Mesendoderm (in vitro differentiated cells): ENCODE measurements around the gene ICA1.
A peak's percentile ranks its signal among the peaks of the same experiment; 100 is the strongest.
"Not testable (repeated sequence)": the region's sequence is repeated elsewhere in the genome, so short reads cannot be mapped to it uniquely, and the experiment has no call there.

Experiments used
- DNase-seq: peaks from one replicate; pipeline ENCODE4 v3.0.0; 2013
- H2AK5ac ChIP-seq: 2 replicates; pipeline ENCODE4 v1.6.1; 2013; ENCODE audit warnings: low read length, inconsistent platforms
- H2BK120ac ChIP-seq: 2 replicates; pipeline ENCODE4 v1.6.1; 2013; ENCODE audit warnings: low read depth, mild to moderate bottlenecking, low read length, moderate library complexity, mixed read lengths
- H2BK15ac ChIP-seq: replicated peaks from 2 replicates; pipeline ENCODE4 v1.6.1; 2013; ENCODE audit warnings: low read depth, mild to moderate bottlenecking, moderate library complexity
- H2BK5ac ChIP-seq: 2 replicates; pipeline ENCODE4 v1.6.1; 2013; ENCODE audit warnings: low read length, inconsistent platforms
- H3K18ac ChIP-seq: 2 replicates; pipeline ENCODE4 v1.6.1; 2013; ENCODE audit warnings: mild to moderate bottlenecking, low read length, mixed read lengths
- H3K23ac ChIP-seq: one replicate; pipeline ENCODE4 v1.6.1; 2013; ENCODE audit warnings: low read length
- H3K27ac ChIP-seq: 2 replicates; pipeline ENCODE4 v1.5.1; 2013; ENCODE audit warnings: low read depth, mild to moderate bottlenecking, inconsistent platforms, low read length, moderate library complexity
- H3K27me3 ChIP-seq: 2 replicates; pipeline ENCODE4 v1.6.1; 2013; ENCODE audit warnings: low read length, control low read depth, mild to moderate bottlenecking, inconsistent platforms; ENCODE audit not compliant: insufficient read depth, poor library complexity
- H3K36me3 ChIP-seq: 2 replicates; pipeline ENCODE4 v1.6.1; 2013; ENCODE audit warnings: low read length, inconsistent platforms; ENCODE audit not compliant: control insufficient read depth, insufficient read depth
- H3K4ac ChIP-seq: one replicate; pipeline ENCODE4 v1.6.1; 2013; ENCODE audit warnings: low read depth, mild to moderate bottlenecking, low read length, moderate library complexity
- H3K4me1 ChIP-seq: 2 replicates; pipeline ENCODE4 v1.6.1; 2013; ENCODE audit warnings: low read depth, low read length, inconsistent platforms; ENCODE audit not compliant: control insufficient read depth
- H3K4me2 ChIP-seq: 2 replicates; pipeline ENCODE4 v1.6.1; 2013; ENCODE audit warnings: low read length
- H3K4me3 ChIP-seq: 2 replicates; pipeline ENCODE4 v1.5.1; 2013; ENCODE audit warnings: mild to moderate bottlenecking, low read length
- H3K56ac ChIP-seq: one replicate; pipeline ENCODE4 v1.6.1; 2013; ENCODE audit warnings: low read length
- H3K79me1 ChIP-seq: 2 replicates; pipeline ENCODE4 v1.6.1; 2013; ENCODE audit warnings: low read length, inconsistent platforms
- H3K79me2 ChIP-seq: 2 replicates; pipeline ENCODE4 v1.6.1; 2013; ENCODE audit warnings: mild to moderate bottlenecking, low read length; ENCODE audit not compliant: control insufficient read depth, insufficient read depth
- H3K9ac ChIP-seq: 2 replicates; pipeline ENCODE4 v1.6.1; 2013; ENCODE audit warnings: low read length, inconsistent platforms
- H4K5ac ChIP-seq: one replicate; pipeline ENCODE4 v1.6.1; 2013; ENCODE audit warnings: low read length
- H4K8ac ChIP-seq: one replicate; pipeline ENCODE4 v1.6.1; 2013; ENCODE audit warnings: low read depth, mild to moderate bottlenecking, control low read depth, low read length, moderate library complexity
- WGBS: extraction: QIAGEN DNeasy Blood & Tissue Kit; methylation state at CpG from one replicate; pipeline ENCODE4 v1.1.7; 2013; ENCODE audit warnings: low lambda C conversion rate, missing lambda C conversion rate; ENCODE audit not compliant: insufficient coverage; ENCODE audit errors: extremely low coverage; 5-methylcytosine and 5-hydroxymethylcytosine counted together

Gene ICA1

DNA sequence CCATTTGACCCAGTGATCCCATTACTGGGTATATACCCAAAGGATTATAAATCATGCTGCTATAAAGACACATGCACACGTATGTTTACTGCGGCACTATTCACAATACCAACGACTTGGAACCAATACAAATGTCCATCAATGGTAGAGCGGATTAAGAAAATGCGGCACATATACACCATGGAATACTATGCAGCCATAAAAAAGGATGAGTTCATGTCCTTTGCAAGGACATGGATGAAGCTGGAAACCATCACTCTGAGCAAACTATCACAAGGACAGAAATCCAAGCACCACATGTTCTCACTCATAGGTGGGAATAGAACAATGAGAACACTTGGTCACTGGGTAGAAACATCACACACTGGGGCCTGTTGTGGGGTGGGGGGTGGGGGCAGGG is 16.9 kb downstream of the ICA1 start:
- not testable (repeated sequence) for H4K5ac ChIP-seq, DNase-seq, H3K36me3 ChIP-seq, H3K23ac ChIP-seq, H3K4me2 ChIP-seq, H3K27me3 ChIP-seq, H2BK120ac ChIP-seq, H3K4ac ChIP-seq, H2BK15ac ChIP-seq, H3K79me1 ChIP-seq, H3K56ac ChIP-seq, H3K4me3 ChIP-seq, H4K8ac ChIP-seq, H3K18ac ChIP-seq, H2BK5ac ChIP-seq, H3K27ac ChIP-seq, H3K9ac ChIP-seq, H2AK5ac ChIP-seq, H3K79me2 ChIP-seq, H3K4me1 ChIP-seq
- no CpG with 5 or more reads among the region's 5 CpGs for WGBS

DNA sequence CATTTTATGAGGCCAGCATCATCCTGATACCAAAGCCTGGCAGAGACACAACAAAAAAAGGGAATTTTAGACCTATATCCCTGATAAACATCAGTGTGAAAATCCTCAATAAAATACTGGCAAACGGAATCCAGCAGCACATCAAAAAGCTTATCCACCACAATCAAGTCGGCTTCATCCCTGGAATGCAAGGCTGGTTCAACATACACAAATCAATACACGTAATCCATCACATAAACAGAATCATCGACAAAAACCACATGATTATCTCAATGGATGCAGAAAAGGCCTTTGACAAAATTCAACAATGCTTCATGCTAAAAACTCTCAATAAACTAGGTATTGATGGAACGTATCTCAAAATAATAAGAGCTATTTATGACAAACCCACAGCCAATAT is 18.9 kb downstream of the ICA1 start:
- not testable (repeated sequence) for H4K5ac ChIP-seq, H3K27me3 ChIP-seq, H2AK5ac ChIP-seq, H3K18ac ChIP-seq, H3K79me2 ChIP-seq, DNase-seq, H3K36me3 ChIP-seq, H2BK120ac ChIP-seq, H3K27ac ChIP-seq, H3K56ac ChIP-seq, H2BK5ac ChIP-seq, H3K23ac ChIP-seq, H4K8ac ChIP-seq, H3K79me1 ChIP-seq, H3K4ac ChIP-seq, H3K4me1 ChIP-seq, H3K9ac ChIP-seq, H3K4me2 ChIP-seq, H3K4me3 ChIP-seq, H2BK15ac ChIP-seq
- WGBS: no CpG with 5 or more reads among the region's 5 CpGs

DNA sequence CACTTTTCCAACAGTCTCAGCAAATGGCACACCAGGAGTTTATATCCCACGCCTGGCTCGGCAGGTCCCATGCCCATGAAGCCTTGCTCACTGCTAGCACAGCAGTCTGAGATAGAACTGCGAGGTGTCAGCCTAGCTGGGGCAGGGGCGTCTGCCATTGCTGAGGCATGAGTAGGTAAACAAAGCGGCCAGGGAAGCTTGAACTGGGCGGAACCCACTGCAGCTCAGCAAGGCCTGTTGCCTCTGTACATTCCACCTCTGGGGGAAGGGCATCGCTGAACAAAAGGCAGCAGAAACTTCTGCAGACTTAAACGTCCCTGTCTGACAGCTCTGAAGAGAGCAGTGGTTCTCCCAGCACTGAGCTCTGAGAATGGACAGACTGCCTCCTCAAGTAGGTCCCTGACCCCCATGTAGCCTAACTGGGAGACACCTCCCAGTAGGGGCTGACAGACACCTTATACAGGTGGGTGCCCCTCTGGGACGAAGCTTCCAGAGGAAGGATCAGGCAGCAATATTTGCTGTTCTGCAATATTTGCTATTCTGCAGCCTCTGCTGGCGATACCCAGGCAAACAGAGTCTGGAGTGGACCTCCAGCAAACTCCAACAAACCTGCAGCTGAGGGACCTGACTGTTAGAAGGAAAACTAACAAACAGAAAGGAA is 22.1 kb downstream of the ICA1 start:
- not testable (repeated sequence) for H3K4ac ChIP-seq, H3K36me3 ChIP-seq, H3K27me3 ChIP-seq, H3K79me1 ChIP-seq, H3K56ac ChIP-seq, H3K23ac ChIP-seq, DNase-seq, H3K9ac ChIP-seq, H2AK5ac ChIP-seq, H3K4me1 ChIP-seq, H3K4me3 ChIP-seq, H2BK15ac ChIP-seq, H3K27ac ChIP-seq, H4K8ac ChIP-seq, H3K4me2 ChIP-seq, H2BK5ac ChIP-seq, H3K18ac ChIP-seq, H4K5ac ChIP-seq, H3K79me2 ChIP-seq, H2BK120ac ChIP-seq
- no CpG with 5 or more reads among the region's 10 CpGs for WGBS

DNA sequence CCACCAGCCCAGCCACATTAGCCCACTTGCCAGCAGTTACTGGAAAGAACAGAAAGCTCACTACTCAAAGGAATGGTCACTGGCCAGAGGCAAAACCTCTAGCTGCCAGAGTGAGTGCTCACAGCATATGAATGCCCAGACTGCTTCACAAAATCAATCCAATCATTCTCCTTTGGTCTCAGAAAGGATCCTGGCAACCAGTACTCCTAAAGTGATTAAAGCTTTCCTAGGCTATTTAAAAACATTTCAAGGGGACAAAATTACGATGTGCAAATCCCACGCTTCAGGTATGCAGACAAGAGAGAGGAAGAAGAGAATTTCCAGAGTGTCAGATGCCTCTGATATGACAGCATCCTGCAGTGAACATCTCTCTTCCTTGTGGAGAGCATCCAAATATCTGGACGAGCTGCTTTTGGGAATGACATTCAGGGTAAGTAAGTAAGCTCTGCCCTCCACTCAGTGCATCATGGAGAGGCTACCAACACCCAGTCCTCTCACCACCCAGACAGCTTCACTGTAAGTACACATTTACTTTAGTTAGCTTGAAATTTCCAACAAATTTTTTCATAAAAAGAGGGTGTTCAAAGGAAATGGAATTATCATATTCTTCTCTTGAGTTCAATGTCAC is 25.1 kb downstream of the ICA1 start:
- H2BK5ac ChIP-seq: no peak overlapping the region

GRCh38 chr7:8232999-8233847 is 28.7 kb downstream of the ICA1 start:
- no peak overlapping the region for H4K8ac ChIP-seq
- no CpG with 5 or more reads among the region's 8 CpGs for WGBS
- no peak overlapping the region for H4K5ac ChIP-seq
- no peak overlapping the region for H2AK5ac ChIP-seq
- H2BK15ac ChIP-seq: no peak overlapping the region
- H3K4me2 ChIP-seq: no peak overlapping the region
- H3K23ac ChIP-seq: no peak overlapping the region
- H3K56ac ChIP-seq: no peak overlapping the region
- H2BK120ac ChIP-seq: no peak overlapping the region
- no peak overlapping the region for H3K18ac ChIP-seq
- H3K36me3 ChIP-seq: no peaks in the 10 kb centered on the region
- H3K79me1 ChIP-seq: no peaks in the 10 kb centered on the region
- H3K4me1 ChIP-seq: no peaks in the 10 kb centered on the region
- H3K9ac ChIP-seq: no peak overlapping the region
- no peaks in the 10 kb centered on the region for H3K79me2 ChIP-seq
- H2BK5ac ChIP-seq: no peak overlapping the region
- H3K4ac ChIP-seq: no peak overlapping the region
- H3K27me3 ChIP-seq: no peaks in the 10 kb centered on the region
- no peak overlapping the region for H3K27ac ChIP-seq
- peak; percentile 80 for DNase-seq
- no peak overlapping the region for H3K4me3 ChIP-seq

More for the DNA sequence above, 25.1 kb downstream of the ICA1 start:
- Histone ChIP-seq H3K4me2 (no peak overlapping the region), H3K79me2 (no peaks in the 10 kb centered on the region), H3K18ac (no peak overlapping the region), H3K9ac (no peak overlapping the region), H3K27ac (no peak overlapping the region), H3K4ac (no peak overlapping the region), H2BK15ac (no peak overlapping the region), H3K4me1 (no peaks in the 10 kb centered on the region), H3K27me3 (no peaks in the 10 kb centered on the region), H4K8ac (no peak overlapping the region), H3K79me1 (no peaks in the 10 kb centered on the region), H2BK120ac (no peak overlapping the region), H3K23ac (no peak overlapping the region), H3K56ac (no peak overlapping the region), H3K4me3 (no peak overlapping the region), H3K36me3 (no peaks in the 10 kb centered on the region), H2AK5ac (no peak overlapping the region), H4K5ac (no peak overlapping the region)
- no peak for DNase-seq
- WGBS: no CpG with 5 or more reads among the region's 3 CpGs
